ENCODE results near the gene OGFOD3.
"Not testable (repeated sequence)": the region's sequence is repeated elsewhere in the genome, so short reads cannot be mapped to it uniquely, and the experiment has no call there.

Gene OGFOD3

GRCh38 chr17:82350182-82351030 is 68.0 kb downstream of the OGFOD3 start:
- DNase-seq = no peak

DNA sequence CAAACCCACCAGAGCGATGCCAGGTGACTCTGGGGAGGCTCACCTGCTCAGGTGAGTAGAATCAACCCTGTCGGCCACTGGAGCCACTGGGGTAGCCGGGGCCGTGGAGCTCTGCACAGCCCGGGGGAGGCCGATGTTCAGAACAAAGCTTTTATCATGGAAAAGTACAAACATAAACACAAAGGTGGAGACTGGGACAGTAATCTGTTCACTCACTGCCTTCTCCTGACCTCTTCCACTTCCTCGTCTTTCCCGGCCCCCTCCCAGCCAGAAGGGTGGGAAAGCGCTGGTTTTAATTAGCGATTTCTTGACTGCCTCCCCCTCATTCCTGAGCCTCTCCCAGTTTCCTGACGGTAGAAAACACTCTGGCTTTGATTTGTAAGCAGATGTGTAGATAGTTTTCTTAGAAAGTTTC is 69.1 kb downstream of the OGFOD3 start:
- DNase-seq = no peak

DNA sequence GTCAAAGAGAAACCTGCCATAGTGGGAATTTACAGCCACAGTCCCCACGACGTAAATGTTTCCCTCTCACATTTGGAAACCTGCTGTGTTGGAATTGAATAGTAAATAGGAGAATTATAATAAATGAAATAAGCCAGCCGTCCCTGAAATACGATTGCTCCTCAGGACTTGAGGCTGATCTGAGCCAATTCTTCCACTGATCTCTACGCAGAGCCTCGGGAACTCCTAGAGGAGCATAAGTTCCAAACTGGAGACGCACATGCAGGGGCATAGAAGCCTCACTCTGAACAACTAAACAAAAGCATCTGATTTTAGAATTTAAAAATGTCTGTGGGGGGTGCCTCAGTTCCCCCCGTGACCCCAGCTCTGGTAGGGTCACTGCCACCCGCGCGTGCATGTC is 69.5 kb downstream of the OGFOD3 start:
- DNase-seq = no peak

- no peak for DNase-seq
Measured at GRCh38 chr17:82348434-82348833, 70.0 kb downstream of the OGFOD3 start.

GRCh38 chr17:82347994-82348393 is 70.4 kb downstream of the OGFOD3 start:
- not testable (repeated sequence) for DNase-seq

DNA sequence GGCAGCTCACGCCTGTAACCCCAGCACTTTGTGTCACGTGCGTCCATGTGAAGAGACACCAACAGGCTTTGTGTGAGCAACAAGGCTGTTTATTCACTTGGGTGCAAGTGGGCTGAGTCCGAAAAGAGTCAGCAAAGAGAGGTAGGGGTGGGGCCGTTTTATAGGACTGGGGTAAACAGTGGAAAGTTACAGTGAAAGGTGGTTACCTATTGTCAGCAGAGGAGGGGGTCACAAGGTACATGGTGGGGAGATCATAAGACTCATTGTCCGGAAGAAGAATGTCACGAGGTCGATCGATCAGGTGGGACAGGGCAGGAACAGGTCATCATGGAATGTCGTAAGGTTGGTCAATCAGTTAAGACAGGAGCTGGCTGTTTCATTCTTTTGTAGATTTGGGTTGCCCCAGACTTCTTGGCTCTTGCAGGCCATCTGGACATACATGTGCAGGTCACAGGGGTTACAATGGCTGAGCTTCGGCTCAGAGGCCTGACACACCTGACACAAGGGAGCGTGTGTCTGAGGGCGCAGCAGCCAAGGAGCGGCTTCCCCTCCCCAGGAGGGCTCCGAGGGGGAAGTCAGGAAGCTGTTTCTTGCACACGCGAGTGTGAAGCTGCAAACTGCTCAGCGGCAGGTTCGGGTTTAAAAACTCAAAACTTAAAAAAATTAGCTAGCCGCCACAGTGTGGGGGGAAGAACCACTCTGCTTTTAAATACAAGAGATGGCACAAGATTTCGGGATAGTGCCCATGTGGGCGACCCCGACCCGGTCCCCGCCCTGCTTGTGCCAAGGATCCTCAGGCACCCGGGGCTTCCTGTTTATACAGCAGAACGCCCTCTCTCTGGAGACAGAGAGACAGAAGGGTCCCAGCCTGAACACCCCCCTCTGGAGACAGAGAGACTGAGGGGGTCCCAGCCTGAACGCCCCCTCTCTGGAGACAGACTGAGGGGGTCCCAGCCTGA is 71.8 kb downstream of the OGFOD3 start:
- DNase-seq = no peak

DNA sequence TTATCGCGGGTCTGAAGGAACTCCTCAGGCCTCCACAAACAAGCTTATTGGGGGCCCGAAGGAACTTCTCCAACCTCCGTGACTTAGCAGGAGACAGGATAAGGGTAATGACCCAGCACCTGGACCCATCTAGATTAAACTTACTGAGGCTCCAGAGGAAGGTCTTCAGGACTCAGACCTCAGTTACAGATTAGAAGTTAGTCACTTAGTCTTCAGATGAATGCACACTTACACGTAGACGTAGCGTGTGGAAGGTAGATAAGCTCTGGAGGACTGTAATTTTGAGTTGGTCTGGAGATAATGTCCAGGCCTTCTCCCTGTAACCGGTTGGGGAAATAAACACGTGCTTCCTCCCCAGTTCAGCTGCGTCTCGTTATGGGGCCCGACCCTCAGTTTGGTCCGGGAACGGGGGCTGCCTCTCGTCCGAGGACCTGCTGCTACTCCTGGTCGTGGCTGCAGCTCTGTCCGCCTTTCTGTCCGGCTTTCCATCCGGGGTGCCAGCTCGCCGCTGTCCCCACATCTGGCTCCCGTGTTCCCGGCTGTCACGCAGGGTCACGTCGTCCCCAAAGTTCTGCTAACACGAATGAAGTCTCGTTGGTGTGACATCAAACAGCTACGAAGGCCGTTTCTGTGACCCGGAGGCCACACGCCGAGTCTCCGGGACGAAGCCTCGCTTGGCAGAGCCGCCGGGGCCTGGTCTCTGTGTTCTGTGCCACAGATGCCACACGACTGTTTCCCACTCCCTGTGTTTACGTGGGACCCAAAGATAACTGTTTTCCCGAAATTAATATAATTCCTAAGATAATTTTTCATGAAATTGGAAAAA is 73.0 kb downstream of the OGFOD3 start:
- DNase-seq = no peak

- DNase-seq = no peak
Measured at GRCh38 chr17:82344175-82344907, 74.0 kb downstream of the OGFOD3 start.

- DNase-seq = no peak
Measured at GRCh38 chr17:82343560-82343959, 74.8 kb downstream of the OGFOD3 start.

DNA sequence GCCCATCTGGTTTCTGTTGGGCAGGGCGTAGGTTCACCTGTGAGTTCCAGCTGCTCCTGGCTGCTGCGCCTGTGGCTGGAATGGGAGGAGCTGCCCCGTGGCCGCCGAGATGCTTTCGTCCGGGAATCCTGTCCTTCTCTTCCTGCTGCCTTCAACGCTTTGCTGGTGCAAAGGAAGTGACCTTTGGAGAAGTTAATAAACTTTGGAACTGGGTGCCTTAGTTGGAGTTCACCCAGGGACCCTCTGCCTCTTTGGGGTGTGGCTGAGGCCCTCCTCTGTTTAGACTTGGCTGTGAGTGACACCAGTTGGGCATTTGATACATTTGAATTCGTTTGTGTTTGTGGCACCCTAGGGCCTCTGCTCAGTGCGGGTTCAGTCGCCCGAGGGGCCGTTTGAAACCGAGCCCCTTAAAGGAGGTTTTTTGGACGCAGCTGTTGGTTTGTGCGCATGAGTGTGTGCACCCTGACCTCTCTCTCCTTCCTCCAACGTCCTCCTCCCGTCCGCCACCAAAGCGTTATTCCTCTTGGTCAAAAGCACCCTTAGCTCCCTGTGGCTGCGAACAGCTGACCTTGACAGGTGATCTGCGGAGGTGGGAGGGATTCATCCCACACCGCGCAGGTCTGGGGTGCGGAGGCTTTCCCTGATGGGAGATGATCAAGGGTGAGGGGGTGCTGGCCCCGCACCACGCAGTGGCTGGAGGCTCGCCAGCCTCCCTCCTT is 75.9 kb downstream of the OGFOD3 start:
- DNase-seq = no peak

DNA sequence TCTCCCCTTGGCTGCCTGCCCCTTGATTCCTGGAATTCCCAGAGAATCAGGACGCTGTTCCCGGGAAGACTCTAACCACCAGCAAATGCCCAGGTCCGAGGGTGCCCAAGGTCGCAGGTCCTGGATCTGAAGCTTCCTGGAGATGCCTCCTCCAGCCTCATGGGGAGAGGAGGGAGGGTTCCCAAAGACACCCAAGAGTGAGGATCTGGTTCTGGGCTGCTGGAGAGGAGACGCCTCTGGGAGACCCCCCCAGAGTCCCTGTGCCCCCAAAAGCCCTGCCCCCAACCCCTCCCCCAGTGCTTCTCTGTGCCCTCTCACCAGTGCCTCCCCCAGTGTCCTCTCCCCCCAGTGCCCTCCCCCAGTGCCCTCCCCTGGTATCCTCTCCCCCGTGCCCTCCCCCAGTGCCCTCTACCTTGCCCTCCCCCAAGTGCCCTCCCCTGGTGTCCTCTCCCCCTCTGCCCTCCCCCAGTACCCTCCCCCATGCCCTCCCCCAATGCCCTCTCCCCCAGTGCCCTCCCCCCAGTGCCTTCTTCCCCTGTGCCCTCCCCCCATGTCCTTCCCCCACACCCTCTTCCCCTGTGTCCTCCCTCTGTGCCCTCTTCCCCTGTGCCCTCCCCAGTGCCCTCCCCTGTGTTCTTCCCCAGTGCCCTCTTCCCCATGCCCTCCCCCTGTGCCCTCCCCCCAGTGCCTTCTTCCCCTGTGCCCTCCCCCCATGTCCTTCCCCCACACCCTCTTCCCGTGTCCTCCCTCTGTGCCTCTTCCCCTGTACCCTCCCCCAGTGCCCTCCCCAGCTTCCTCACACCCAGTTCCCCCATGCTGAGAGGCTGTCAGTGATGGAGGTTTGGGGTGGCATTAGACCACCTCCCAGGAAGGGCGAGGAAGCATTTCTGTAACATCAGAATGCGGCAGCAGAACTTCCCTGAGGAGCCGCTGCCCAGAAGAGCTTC is 78.5 kb downstream of the OGFOD3 start:
- DNase-seq = no peak

Measured in NCI-H1092 treated with DMSO at 0.1 percent for 48 hours (cell line).